Measurements from ENCODE around the gene ARHGAP6. TPM values are rescaled to one million over a fixed set of nuclear protein-coding genes. Genes with fewer than 3 reads are reported as not detected.

Gene ARHGAP6
- total and polyA plus RNA-seq, 9 of the 15 experiments (the other 6 are each of a cell fraction or from before 2014, with no cell fraction given): 12.5 to 63.6 (median 41.8) TPM

- BruUV-seq (replicated peaks): no TSS peak
- in situ Hi-C loops (cut with MboI) (no loop called here), intact Hi-C loops (cut with micrococcal nuclease) (loop anchor here (2.0 to 10.0 kb wide), 6 partner anchors 35 to 319 kb away; no protein-coding TSS in a partner anchor)
- WGBS (ENCODE audit: insufficient coverage, low coverage, missing lambda C conversion rate): 2% methylated on average over 5 of the region's 5 CpGs
- Histone ChIP-seq H3K9me1 (ENCODE audit: control insufficient read depth, insufficient read depth, low read length) (no peaks in the 10 kb centered on the region), H4K20me1 (replicated peaks; ENCODE audit: control insufficient read depth, insufficient read depth, low read length) (no peaks in the 10 kb centered on the region), H3K79me2 (ENCODE audit: control insufficient read depth, insufficient read depth, low read length) (no peaks in the 10 kb centered on the region), H3K36me3 (ENCODE audit: control insufficient read depth, insufficient read depth, low read length) (no peaks in the 10 kb centered on the region), H3K4me2 (ENCODE audit: insufficient read depth, low read length) (peak overlapping the region; percentile 84), H3K4me1 (replicated peaks in 1 of 2; ENCODE audit: control insufficient read depth in 2 of 2, insufficient read depth in 2 of 2, low read length in 2 of 2) (peaks cover 10 to 53% of the 10 kb centered on the region in 2 experiments; a peak in 4 of 5 replicates), H3K9me3 (replicated peaks; ENCODE audit: control insufficient read depth, insufficient read depth, low read depth, low read length) (no peaks in the 10 kb centered on the region; the same call in 1 of the 2 replicates), H3K4me3 (peak overlapping the region; percentile 17; the same call in 1 of the 2 replicates), H2AFZ (ENCODE audit: low read depth, low read length) (peak overlapping the region; percentile 86), H3K9ac (ENCODE audit: insufficient read depth in 1 of 2, low read depth in 2 of 2, low read length in 2 of 2) (peak overlapping the region; percentile 71), H3K27ac (ENCODE audit: extremely low read depth, low read depth, low read length) (peak overlapping the region; percentile 94), H3K27me3 (ENCODE audit: control insufficient read depth in 2 of 2, insufficient read depth in 2 of 2, low read length in 2 of 2) (no peaks in the 10 kb centered on the region)
- CTCF ChIA-PET (ENCODE audit: low intra/inter-chr PET ratio): no interaction called here
- POLR2A ChIA-PET: interaction anchor here (0.6 to 1.5 kb wide), 7 partner anchors 12 to 110 kb away, joined by 3 to 5 read pairs (median 3); no protein-coding TSS in a partner anchor
- DNase-seq (ENCODE audit: extremely low read depth in 1 of 4, low spot score in 3 of 4) (peak; percentile 27 to 92 (median 60)), ATAC-seq (peak; percentile 91), FAIRE-seq (peak; percentile 96)
- TF ChIP-seq ZNF175 (CRISPR knock-in tag; IDR thresholded peaks at IDR 0.05; ENCODE audit: low read depth): 0 out of 2 replicates have a peak, but pooled peaks have one; percentile 27
- TF ChIP-seq NCOA2 (IDR thresholded peaks at IDR 0.05; ENCODE audit: partially characterized antibody in 2 of 2): no peak
- peak; percentile 12 to 25; a peak in 1 of 4 replicates for TF ChIP-seq RAD21 (CRISPR knock-in tag; conservative IDR thresholded peaks at IDR 0.05 in 1 of 2, IDR thresholded peaks at IDR 0.05 in 1 of 2)
- peak; percentile 90 for TF ChIP-seq RNF2 (IDR thresholded peaks at IDR 0.05)
- peak; percentile 95 for TF ChIP-seq TAL1 (IDR thresholded peaks at IDR 0.05)
- TF ChIP-seq FOXA1 (IDR thresholded peaks at IDR 0.05; ENCODE audit: borderline replicate concordance): peak; percentile 26; the same call in 1 of the 2 replicates
- TF ChIP-seq ZNF212 (CRISPR knock-in tag; IDR thresholded peaks at IDR 0.05): no peak
- peak; percentile 97 for TF ChIP-seq TCF3 (CRISPR knock-in tag; IDR thresholded peaks at IDR 0.05)
- TF ChIP-seq, protein P1, sequence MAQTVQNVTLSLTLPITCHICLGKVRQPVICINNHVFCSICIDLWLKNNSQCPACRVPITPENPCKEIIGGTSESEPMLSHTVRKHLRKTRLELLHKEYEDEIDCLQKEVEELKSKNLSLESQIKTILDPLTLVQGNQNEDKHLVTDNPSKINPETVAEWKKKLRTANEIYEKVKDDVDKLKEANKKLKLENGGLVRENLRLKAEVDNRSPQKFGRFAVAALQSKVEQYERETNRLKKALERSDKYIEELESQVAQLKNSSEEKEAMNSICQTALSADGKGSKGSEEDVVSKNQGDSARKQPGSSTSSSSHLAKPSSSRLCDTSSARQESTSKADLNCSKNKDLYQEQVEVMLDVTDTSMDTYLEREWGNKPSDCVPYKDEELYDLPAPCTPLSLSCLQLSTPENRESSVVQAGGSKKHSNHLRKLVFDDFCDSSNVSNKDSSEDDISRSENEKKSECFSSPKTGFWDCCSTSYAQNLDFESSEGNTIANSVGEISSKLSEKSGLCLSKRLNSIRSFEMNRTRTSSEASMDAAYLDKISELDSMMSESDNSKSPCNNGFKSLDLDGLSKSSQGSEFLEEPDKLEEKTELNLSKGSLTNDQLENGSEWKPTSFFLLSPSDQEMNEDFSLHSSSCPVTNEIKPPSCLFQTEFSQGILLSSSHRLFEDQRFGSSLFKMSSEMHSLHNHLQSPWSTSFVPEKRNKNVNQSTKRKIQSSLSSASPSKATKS (CRISPR knock-in tag; IDR thresholded peaks at IDR 0.05): no peak
- TF ChIP-seq MTF1 (CRISPR knock-in tag; IDR thresholded peaks at IDR 0.05; ENCODE audit: borderline replicate concordance): no peak
- TF ChIP-seq HNRNPK (IDR thresholded peaks at IDR 0.05; ENCODE audit: low read depth, low read length, poor library complexity, severe bottlenecking): no peak
- TF ChIP-seq PHF21A (IDR thresholded peaks at IDR 0.05; ENCODE audit: borderline replicate concordance, low read depth): no peak
- no peak for TF ChIP-seq FUS (optimal IDR thresholded peaks at IDR 0.05; ENCODE audit: low read depth, low read length)
- TF ChIP-seq CREBBP (IDR thresholded peaks at IDR 0.05; ENCODE audit: low read depth, low read length): no peak
- TF ChIP-seq BRD9 (IDR thresholded peaks at IDR 0.05; ENCODE audit: low read depth, partially characterized antibody): peak; percentile 38
- no peak for TF ChIP-seq ZKSCAN1 (IDR thresholded peaks at IDR 0.05; ENCODE audit: low read depth, low read length)
- TF ChIP-seq IRF1 (CRISPR knock-in tag; IDR thresholded peaks at IDR 0.05; ENCODE audit: borderline replicate concordance): no peak
- no peak for TF ChIP-seq CHD2 (IDR thresholded peaks at IDR 0.05; ENCODE audit: low read depth, low read length)
- 0 out of 2 replicates have a peak, but pooled peaks have one; percentile 19 for TF ChIP-seq TOE1 (IDR thresholded peaks at IDR 0.05; ENCODE audit: borderline replicate concordance)
- no peak for TF ChIP-seq TOE1 (CRISPR knock-in tag; IDR thresholded peaks at IDR 0.05; ENCODE audit: borderline replicate concordance, low read depth)
These were observed 204.3 kb downstream of the ARHGAP6 start for GRCh38 chrX:11461201-11462001.
